IPS DF 6.9 (cell line): ENCODE results near the gene NPR1.

Source experiments
- DNase-seq: peaks from one replicate; pipeline ENCODE4 v3.0.0-alpha.2; 2013; ENCODE audit warnings: low read depth, low spot score
- H3K27ac ChIP-seq: one replicate; pipeline ENCODE4 v1.5.1; 2013; ENCODE audit warnings: low read length, control low read depth
- H3K27me3 ChIP-seq: 2 replicates; pipeline ENCODE4 v1.6.1; 2013; ENCODE audit warnings: mild to moderate bottlenecking, low read length; ENCODE audit not compliant: control insufficient read depth, insufficient read depth
- H3K36me3 ChIP-seq: 2 replicates; pipeline ENCODE4 v1.6.1; 2013; ENCODE audit warnings: low read length; ENCODE audit not compliant: control insufficient read depth, insufficient read depth
- H3K4me1 ChIP-seq: 2 replicates; pipeline ENCODE4 v1.6.1; 2013; ENCODE audit warnings: low read length; ENCODE audit not compliant: control insufficient read depth, insufficient read depth
- H3K4me3 ChIP-seq: 2 replicates; pipeline ENCODE4 v1.5.1; 2013; ENCODE audit warnings: mild to moderate bottlenecking, low read length
- H3K9me3 ChIP-seq: 2 replicates; pipeline ENCODE4 v1.6.1; 2013; ENCODE audit warnings: low read length, inconsistent platforms; ENCODE audit not compliant: control insufficient read depth, insufficient read depth
- WGBS: extraction: QIAGEN DNeasy Blood & Tissue Kit; methylation state at CpG from one replicate; pipeline ENCODE4 v1.1.7; 2013; ENCODE audit warnings: mixed read lengths, missing lambda C conversion rate; ENCODE audit not compliant: insufficient read length, insufficient coverage; 5-methylcytosine and 5-hydroxymethylcytosine counted together

NPR1 gene

GRCh38 chr1:153678519-153679336 lies at the start of gene NPR1:
Gene NPR1, plus strand, starts transcription at chr1:153678688. Its CDS starts 421 bp downstream, at chr1:153679109.
- Histone ChIP-seq H3K27ac (no peak within 1 kb of the TSS), H3K4me1 (no peaks in the 10 kb centered on the region), H3K4me3 (peak within 1 kb of the TSS; percentile 34), H3K9me3 (no peaks in the 10 kb centered on the region), H3K27me3 (no peaks in the 10 kb centered on the region; the same call in 1 of the 2 replicates), H3K36me3 (no peaks in the 10 kb centered on the region)
- WGBS, result no CpG with 5 or more reads among the region's 78 CpGs
- DNase-seq, result no peak

DNA sequence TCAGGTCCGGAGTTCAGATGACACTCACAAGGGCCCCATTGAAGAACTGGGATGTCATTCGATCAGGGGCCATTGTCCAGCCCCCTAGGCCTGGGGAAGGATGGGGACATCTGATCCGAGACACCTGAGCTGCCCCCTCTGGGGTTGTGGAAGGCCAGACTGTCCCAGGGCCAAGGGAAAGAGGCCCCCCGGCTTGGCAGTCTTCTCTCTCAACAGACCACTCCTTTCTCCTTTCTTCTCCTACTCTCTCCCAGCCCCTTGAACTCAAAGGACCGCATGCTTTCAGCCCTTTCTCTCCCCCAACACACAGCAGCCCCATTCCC lies 49.2 kb upstream of the NPR1 start:
- Histone ChIP-seq H3K4me1 (peaks cover 4% of the 10 kb centered on the region), H3K4me3 (no peak overlapping the region), H3K27me3 (no peaks in the 10 kb centered on the region), H3K27ac (no peak overlapping the region), H3K9me3 (no peaks in the 10 kb centered on the region), H3K36me3 (peaks cover 2% of the 10 kb centered on the region; the same call in 1 of the 2 replicates)
- DNase-seq, result no peak
- WGBS, result no CpG with 5 or more reads among the region's 5 CpGs

DNA sequence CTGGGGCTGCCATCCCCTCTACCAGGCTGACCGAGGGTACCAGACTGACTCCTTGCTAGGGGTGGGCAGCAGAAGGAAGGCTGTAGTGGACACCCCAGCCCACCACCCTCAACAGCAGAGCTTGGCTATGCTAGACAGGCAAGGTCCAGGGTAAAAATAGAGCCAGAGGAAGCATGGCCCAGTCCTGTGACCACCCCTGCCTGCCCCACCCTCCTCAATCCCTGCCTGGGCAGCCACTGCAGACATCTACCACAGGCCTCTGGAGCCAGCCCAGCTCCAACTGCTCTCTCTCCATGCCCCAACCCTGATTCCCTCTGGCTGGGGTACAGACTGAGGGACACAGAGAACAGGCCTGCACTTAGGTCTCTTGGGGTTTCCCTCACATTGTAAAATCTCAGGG lies 48.5 kb upstream of the NPR1 start:
- no peak for DNase-seq
- no peak overlapping the region for H3K27ac ChIP-seq
- no CpG with 5 or more reads among the region's 1 CpG for WGBS
- no peaks in the 10 kb centered on the region for H3K27me3 ChIP-seq
- H3K4me3 ChIP-seq, result no peak overlapping the region
- H3K36me3 ChIP-seq, result peaks cover 2% of the 10 kb centered on the region; the same call in 1 of the 2 replicates
- peaks cover 4% of the 10 kb centered on the region for H3K4me1 ChIP-seq
- H3K9me3 ChIP-seq, result no peaks in the 10 kb centered on the region

DNA sequence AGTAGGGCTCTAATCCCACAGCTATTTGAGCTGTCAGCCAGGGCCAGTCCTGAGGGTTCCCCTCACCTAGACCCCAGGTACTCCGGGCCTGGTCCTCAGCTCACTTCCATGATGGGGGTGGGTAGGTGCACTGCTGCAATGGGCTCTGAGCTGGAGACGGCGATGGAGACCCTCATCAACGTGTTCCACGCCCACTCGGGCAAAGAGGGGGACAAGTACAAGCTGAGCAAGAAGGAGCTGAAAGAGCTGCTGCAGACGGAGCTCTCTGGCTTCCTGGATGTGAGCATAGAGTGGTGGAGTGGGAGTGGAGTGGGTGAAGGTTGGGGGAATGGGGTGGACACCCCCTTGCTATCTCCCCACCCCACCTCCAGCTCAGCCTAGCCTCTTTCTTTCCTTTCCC lies 48.1 kb upstream of the NPR1 start:
- no peaks in the 10 kb centered on the region for H3K9me3 ChIP-seq
- H3K27me3 ChIP-seq, result no peaks in the 10 kb centered on the region
- H3K36me3 ChIP-seq, result peaks cover under 1% of the 10 kb centered on the region; the same call in 1 of the 2 replicates
- no peak for DNase-seq
- no CpG with 5 or more reads among the region's 7 CpGs for WGBS
- H3K4me3 ChIP-seq, result no peak overlapping the region
- peaks cover 5% of the 10 kb centered on the region for H3K4me1 ChIP-seq
- H3K27ac ChIP-seq, result no peak overlapping the region

GRCh38 chr1:153631047-153632022 lies 47.2 kb upstream of the NPR1 start:
- no peaks in the 10 kb centered on the region for H3K36me3 ChIP-seq
- WGBS, result no CpG with 5 or more reads among the region's 10 CpGs
- H3K27me3 ChIP-seq, result no peaks in the 10 kb centered on the region
- H3K27ac ChIP-seq, result no peak overlapping the region
- no peaks in the 10 kb centered on the region for H3K9me3 ChIP-seq
- H3K4me3 ChIP-seq, result no peak overlapping the region
- no peak for DNase-seq
- peaks cover 5% of the 10 kb centered on the region for H3K4me1 ChIP-seq

DNA sequence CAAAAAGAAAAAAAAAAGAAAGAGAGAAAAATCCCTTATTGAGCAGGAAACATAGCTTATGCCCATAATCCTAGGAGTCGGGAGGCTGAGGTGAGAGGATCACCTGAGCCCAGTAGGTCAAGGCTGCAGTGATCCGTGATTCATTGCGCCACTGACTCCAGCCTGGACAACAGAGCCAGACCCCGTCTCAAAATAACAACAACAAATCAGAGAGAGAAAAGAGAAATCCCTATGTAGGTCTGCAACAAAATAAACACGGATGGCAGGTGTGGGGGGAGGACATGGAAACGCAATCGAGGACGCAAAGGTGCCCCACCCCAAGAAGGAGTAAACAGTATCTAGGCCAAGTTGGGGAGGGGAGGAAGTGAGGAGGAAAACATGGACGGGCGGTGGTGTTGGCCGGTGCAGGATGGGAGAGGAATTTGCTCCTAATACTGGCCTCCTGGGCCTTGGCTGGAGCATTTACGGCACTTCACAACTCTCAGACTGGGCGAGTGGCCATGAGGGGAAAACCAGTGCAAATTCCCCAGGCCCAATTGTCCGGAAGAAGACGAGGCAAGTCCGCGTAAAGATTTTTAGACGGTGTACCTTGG lies 45.2 kb upstream of the NPR1 start:
- Histone ChIP-seq H3K27me3 (no peaks in the 10 kb centered on the region), H3K4me1 (peaks cover 3% of the 10 kb centered on the region), H3K4me3 (peak overlapping the region; percentile 13; the same call in 1 of the 2 replicates), H3K27ac (no peak overlapping the region), H3K9me3 (no peaks in the 10 kb centered on the region), H3K36me3 (peaks cover 12% of the 10 kb centered on the region; the same call in 1 of the 2 replicates)
- no peak for DNase-seq
- no CpG with 5 or more reads among the region's 18 CpGs for WGBS

DNA sequence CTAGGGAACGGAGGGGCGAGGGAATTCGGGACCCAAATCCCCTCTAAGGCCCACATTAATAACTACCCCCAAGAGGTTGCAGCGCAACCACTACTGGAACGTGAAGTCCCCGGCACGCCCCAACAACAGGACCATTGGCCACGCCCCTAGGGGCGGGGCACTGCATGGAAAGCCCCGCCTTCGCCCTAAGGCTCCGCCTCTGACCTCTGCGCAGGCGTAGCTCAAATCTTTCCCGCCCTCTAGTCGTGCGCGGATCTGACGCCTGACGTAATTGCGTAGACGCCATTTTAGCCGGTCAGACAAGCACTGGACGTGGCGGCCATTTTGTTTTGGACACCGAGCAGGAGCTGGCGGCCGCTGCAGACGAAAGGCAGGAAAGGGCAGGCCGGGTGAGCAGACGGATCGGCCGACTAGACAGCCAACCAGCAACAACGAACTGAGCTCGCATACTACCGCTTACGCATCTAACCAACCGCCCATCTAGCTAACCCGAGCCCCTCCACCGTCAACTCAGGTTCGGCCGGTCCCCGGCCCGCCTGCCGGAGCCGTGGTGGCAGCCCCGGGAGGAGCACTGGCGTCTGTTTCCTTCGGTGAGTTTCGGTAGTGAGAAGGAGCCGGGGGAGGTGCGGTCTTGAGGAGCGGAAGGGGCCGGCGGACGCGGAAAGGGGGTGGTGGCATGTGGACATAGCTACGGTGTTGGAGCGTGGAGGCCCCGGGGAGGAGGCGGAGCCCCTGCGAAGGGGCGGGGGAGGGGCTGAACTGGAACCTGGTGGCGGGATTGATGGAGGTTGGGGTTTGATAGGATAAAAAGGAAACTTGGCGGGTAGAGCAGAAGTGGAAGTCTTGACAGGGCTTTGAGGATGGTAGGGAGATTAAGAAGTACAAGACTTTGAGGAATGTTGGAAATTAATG lies 44.5 kb upstream of the NPR1 start, which contains the start of gene CHTOP:
TSS of gene CHTOP (plus strand) at position 313 of the 912 bp plus-strand sequence. CDS start 2,523 bp downstream, outside the sequence.
- Histone ChIP-seq H3K4me3 (peak within 1 kb of the TSS; percentile 91), H3K36me3 (peaks cover 14% of the 10 kb centered on the region; the same call in 1 of the 2 replicates), H3K9me3 (no peaks in the 10 kb centered on the region), H3K4me1 (peaks cover 3% of the 10 kb centered on the region), H3K27ac (peak within 1 kb of the TSS; percentile 16), H3K27me3 (no peaks in the 10 kb centered on the region)
- peak; percentile 99 for DNase-seq
- WGBS, result no CpG with 5 or more reads among the region's 65 CpGs

DNA sequence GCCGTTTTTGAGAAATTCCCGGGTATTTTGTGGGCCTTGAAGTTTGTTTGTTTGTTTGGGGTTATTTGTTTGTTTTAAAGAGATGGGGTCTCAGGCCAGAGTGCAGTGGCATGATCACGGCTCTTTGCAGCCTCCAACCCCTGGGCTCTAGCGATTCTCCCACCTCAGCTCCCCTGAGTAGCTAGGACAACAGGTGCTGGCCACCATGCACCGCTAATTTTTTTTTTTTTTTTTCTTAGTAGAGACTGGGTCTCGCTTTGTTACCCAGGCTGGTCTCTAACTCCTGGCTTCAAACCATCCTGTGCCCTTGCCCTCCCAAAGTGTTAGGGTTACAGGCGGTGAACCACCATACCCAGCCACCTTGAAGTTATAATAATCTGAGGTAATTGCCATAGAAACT lies 42.6 kb upstream of the NPR1 start:
- DNase-seq, result no peak
- Histone ChIP-seq H3K36me3 (peaks cover 29% of the 10 kb centered on the region), H3K9me3 (no peaks in the 10 kb centered on the region), H3K27ac (no peak overlapping the region), H3K27me3 (no peaks in the 10 kb centered on the region), H3K4me3 (no peak overlapping the region), H3K4me1 (peaks cover 3% of the 10 kb centered on the region)
- WGBS, result no CpG with 5 or more reads among the region's 7 CpGs

DNA sequence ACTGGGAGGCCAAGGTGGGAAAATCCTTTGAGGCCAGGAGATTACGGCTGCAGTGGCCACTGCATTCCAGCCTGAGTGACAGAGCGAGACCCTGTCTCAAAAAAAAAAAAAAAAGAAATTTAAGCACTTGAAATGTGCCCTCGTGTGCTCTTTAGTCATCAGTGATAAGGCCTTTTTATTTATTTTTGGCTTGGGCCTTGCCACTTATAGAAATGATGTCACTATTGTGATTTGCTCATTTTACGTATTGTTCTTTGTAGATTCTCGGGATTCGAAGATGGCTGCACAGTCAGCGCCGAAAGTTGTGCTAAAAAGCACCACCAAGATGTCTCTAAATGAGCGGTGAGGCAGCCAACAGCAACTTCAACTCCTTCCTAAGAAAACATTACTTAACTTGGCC lies 42.2 kb upstream of the NPR1 start:
- no peak overlapping the region for H3K4me3 ChIP-seq
- DNase-seq, result no peak
- no peak overlapping the region for H3K27ac ChIP-seq
- H3K36me3 ChIP-seq, result peaks cover 31% of the 10 kb centered on the region
- no peaks in the 10 kb centered on the region for H3K27me3 ChIP-seq
- H3K9me3 ChIP-seq, result no peaks in the 10 kb centered on the region
- H3K4me1 ChIP-seq, result peaks cover 3% of the 10 kb centered on the region
- no CpG with 5 or more reads among the region's 9 CpGs for WGBS
